GM19372 (cell line): ENCODE data around the gene SCAF4.
"Not testable (repeated sequence)": the region's sequence is repeated elsewhere in the genome, so short reads cannot be mapped to it uniquely, and the experiment has no call there.

Experiments
- ATAC-seq: cut with Tn5 transposase; IDR thresholded peaks from one replicate; pipeline ENCODE4 v1.9.1; 2021; ENCODE audit warnings: mild to moderate bottlenecking, low read depth, moderate library complexity; ENCODE audit not compliant: unreplicated experiment

SCAF4 gene

GRCh38 chr21:31731857-31732596 is at the start of gene SCAF4:
SCAF4 (minus strand) TSS chr21:31732118; CDS start chr21:31731692, 426 bp downstream.
- peak; percentile 74 for ATAC-seq

- ATAC-seq, result no peak
Measured at GRCh38 chr21:31780944-31781343, 49.0 kb upstream of the SCAF4 start.

DNA sequence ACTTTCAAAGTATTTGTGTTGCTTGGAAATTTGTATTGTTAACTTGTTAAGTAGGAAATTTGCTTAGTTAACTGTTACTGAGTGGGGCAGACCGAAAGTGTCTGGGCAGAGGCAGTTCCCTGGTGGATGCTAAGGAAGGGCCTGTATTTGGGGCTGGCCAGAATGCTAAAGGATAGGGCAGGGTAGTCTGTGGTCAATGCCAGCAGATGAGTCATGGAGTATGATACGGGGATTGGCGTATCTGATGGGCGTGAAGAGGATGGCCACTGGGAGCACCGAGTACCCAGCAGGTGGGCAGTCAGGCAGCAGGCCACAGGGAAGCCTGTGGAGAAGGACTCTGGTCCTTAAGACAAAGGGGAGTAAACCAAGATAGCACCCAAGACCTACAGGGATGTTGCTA is 46.6 kb upstream of the SCAF4 start:
- ATAC-seq, result no peak

DNA sequence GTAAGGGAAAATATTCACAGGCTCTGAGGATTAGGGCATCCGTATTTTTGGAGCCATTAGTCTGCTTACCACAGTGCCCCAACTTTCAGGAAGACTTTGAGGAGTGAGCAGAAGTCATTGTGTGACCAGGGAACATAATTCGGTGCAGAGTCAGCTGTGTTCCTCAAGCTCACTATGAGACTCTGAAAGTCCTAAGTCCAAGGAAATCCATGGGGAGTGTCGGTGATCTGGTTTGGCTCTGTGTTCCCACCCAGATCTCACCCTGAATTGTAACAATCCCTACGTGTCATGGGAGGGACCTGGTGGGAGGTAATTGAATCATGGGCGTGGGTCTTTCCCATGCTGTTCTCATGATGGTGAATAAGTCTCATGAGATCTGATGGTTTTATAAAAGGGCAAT is 45.9 kb upstream of the SCAF4 start:
- ATAC-seq, result no peak

- ATAC-seq, result no peak
Measured at GRCh38 chr21:31774031-31774430, 42.1 kb upstream of the SCAF4 start.

GRCh38 chr21:31772674-31773555 is 41.0 kb upstream of the SCAF4 start:
- ATAC-seq, result peak; percentile 91

- no peak for ATAC-seq
Measured at GRCh38 chr21:31771685-31772084, 39.8 kb upstream of the SCAF4 start.

GRCh38 chr21:31768710-31769109 is 36.8 kb upstream of the SCAF4 start:
- no peak for ATAC-seq

DNA sequence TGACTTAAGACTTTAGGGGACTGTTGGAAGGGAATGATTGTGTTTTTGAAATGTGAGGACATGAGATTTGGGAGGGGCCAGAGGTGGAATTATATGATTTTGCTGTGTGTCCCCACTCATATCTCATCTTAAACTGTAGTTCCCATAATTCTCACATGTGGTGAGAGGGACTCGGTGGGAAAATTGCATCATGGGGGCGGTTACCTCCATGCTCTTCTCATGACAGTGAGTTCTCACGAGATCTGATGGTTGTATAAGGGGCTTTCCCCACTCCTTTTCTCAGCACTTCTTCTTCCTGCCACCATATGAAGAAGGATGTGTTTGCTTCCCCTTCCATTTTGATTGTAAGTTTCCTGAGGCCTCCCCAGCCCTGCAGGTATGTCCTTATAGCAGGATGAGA is 35.0 kb upstream of the SCAF4 start:
- ATAC-seq, result no peak

- not testable (repeated sequence) for ATAC-seq
Measured at GRCh38 chr21:31765850-31766249, 33.9 kb upstream of the SCAF4 start.

GRCh38 chr21:31760931-31761330 is 29.0 kb upstream of the SCAF4 start:
- no peak for ATAC-seq

- ATAC-seq, result no peak
Measured at GRCh38 chr21:31756787-31757186, 24.9 kb upstream of the SCAF4 start.

DNA sequence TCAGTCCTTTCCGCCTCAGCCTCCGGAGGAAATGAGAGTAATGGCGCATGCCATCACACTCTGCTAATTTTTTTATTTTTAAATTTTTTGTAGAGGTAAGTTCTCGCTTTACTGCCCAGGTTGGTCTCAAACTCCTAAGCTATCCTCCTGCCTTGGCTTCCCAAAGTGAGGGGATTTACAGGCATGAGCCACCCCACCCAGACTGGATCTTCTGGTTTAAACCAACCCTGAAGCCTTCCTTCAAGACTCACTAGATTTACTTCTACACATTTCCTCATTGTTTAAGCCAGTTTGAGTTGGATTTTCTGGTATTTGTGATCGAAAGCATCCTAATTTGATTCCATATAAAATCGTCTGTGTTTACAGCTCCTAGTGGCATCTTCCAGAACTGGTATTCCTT is 23.1 kb upstream of the SCAF4 start:
- ATAC-seq, result no peak

DNA sequence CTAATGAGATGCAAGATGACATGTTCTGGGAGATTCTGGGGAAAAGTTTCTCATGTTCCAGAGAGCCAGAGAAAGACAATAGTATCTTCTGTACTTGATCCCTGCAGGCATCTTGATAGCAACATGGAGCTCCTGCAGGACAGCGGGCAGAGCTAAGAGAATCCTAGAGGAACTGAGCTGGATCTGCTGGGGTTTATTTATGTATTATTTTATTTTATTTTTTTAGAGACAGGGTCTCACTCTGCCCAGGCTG is 22.7 kb upstream of the SCAF4 start:
- ATAC-seq, result no peak

- ATAC-seq, result no peak
Measured at GRCh38 chr21:31753949-31754707, 22.2 kb upstream of the SCAF4 start.

DNA sequence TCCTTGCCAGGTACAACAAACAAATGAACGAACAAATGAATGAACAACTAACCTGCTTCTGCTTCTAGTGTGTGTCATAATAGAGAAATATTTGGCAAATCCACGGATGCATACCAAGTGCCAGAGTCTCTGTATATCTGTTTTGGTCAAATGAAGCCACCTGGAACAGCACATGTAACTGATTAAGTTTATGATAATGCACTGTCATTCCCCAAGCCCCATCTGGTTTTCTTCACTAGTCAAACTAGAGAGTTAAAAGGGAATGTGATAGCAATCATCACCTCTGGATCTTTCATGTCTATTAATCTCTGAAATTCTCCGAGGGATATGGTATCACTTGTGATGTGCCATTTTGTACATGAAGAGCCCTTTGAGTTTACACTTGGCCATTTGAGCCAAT is 21.0 kb upstream of the SCAF4 start:
- no peak for ATAC-seq

- no peak for ATAC-seq
Measured at GRCh38 chr21:31752352-31752751, 20.4 kb upstream of the SCAF4 start.

- ATAC-seq, result no peak
Measured at GRCh38 chr21:31750843-31751242, 18.9 kb upstream of the SCAF4 start.

GRCh38 chr21:31744182-31744800 is 12.4 kb upstream of the SCAF4 start:
- no peak for ATAC-seq

GRCh38 chr21:31743712-31744111 is 11.8 kb upstream of the SCAF4 start:
- ATAC-seq, result no peak

GRCh38 chr21:31741116-31741515 is 9.2 kb upstream of the SCAF4 start:
- no peak for ATAC-seq
